Measurements from ENCODE around the gene GNAZ. TPM values are rescaled to one million over a fixed set of nuclear protein-coding genes. Genes with fewer than 3 reads are reported as not detected.

GNAZ gene
- total and polyA plus RNA-seq, 12 donors, result 3.0 to 70.8 (median 9.4) TPM

- 74 to 87% (median 84%) methylated on average over 7 to 9 of the region's 9 CpGs for WGBS, 4 donors
- Histone ChIP-seq H3K4me3 (no peak overlapping the region), H3K27me3 (no peaks in the 10 kb centered on the region), H3K27ac (no peak overlapping the region), H3K4me1 (replicated peaks in 1 of 2) (peaks cover 6 to 10% of the 10 kb centered on the region in 2 donors), H3K9me3 (replicated peaks in 1 of 3) (no peaks in the 10 kb centered on the region), H3K36me3 (replicated peaks in 1 of 2) (no peaks in the 10 kb centered on the region)
- TF ChIP-seq, protein P1, sequence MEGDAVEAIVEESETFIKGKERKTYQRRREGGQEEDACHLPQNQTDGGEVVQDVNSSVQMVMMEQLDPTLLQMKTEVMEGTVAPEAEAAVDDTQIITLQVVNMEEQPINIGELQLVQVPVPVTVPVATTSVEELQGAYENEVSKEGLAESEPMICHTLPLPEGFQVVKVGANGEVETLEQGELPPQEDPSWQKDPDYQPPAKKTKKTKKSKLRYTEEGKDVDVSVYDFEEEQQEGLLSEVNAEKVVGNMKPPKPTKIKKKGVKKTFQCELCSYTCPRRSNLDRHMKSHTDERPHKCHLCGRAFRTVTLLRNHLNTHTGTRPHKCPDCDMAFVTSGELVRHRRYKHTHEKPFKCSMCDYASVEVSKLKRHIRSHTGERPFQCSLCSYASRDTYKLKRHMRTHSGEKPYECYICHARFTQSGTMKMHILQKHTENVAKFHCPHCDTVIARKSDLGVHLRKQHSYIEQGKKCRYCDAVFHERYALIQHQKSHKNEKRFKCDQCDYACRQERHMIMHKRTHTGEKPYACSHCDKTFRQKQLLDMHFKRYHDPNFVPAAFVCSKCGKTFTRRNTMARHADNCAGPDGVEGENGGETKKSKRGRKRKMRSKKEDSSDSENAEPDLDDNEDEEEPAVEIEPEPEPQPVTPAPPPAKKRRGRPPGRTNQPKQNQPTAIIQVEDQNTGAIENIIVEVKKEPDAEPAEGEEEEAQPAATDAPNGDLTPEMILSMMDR (IDR thresholded peaks at IDR 0.05), result no peak
- no peak for TF ChIP-seq POLR2A (IDR thresholded peaks at IDR 0.05)
- intact Hi-C loops (cut with DNase I), result no loop called here
- no peak for DNase-seq
Measured at GRCh38 chr22:23121424-23121823, 51.1 kb downstream of the GNAZ start.

GRCh38 chr22:23122216-23122957 lies 52.1 kb downstream of the GNAZ start:
- H3K4me3 ChIP-seq, result no peak overlapping the region
- H3K36me3 ChIP-seq (replicated peaks in 1 of 2), result no peaks in the 10 kb centered on the region
- H3K27ac ChIP-seq, result no peak overlapping the region
- no peaks in the 10 kb centered on the region for H3K27me3 ChIP-seq
- no peaks in the 10 kb centered on the region for H3K9me3 ChIP-seq (replicated peaks in 1 of 3)
- no peak for TF ChIP-seq POLR2A (IDR thresholded peaks at IDR 0.05)
- TF ChIP-seq, protein P1 (IDR thresholded peaks at IDR 0.05), result no peak
- peaks cover 6 to 10% of the 10 kb centered on the region in 2 donors for H3K4me1 ChIP-seq (replicated peaks in 1 of 2)
- no peak for DNase-seq
- intact Hi-C loops (cut with DNase I), result no loop called here
- WGBS, 4 donors, result 78 to 90% (median 87%) methylated on average over 10 to 13 of the region's 13 CpGs

DNA sequence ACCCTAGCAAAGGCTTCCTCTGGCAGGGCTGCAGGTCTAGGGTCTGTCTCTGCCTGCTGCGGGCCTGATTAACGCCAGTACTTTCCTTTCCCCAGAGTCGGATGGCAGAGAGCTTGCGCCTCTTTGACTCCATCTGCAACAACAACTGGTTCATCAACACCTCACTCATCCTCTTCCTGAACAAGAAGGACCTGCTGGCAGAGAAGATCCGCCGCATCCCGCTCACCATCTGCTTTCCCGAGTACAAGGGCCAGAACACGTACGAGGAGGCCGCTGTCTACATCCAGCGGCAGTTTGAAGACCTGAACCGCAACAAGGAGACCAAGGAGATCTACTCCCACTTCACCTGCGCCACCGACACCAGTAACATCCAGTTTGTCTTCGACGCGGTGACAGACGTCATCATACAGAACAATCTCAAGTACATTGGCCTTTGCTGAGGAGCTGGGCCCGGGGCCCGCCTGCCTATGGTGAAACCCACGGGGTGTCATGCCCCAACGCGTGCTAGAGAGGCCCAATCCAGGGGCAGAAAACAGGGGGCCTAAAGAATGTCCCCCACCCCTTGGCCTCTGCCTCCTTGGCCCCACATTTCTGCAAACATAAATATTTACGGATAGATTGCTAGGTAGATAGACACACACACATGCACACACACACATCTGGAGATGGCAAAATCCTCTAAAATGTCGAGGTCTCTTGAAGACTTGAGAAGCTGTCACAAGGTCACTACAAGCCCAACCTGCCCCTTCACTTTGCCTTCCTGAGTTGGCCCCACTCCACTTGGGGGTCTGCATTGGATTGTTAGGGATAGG lies 52.9 kb downstream of the GNAZ start:
- Histone ChIP-seq H3K4me3 (no peak overlapping the region), H3K4me1 (replicated peaks in 1 of 2) (peaks cover 8 to 10% of the 10 kb centered on the region in 2 donors), H3K9me3 (replicated peaks in 1 of 3) (no peaks in the 10 kb centered on the region), H3K27me3 (no peaks in the 10 kb centered on the region), H3K36me3 (replicated peaks in 1 of 2) (no peaks in the 10 kb centered on the region), H3K27ac (no peak overlapping the region)
- intact Hi-C loops (cut with DNase I), result no loop called here
- TF ChIP-seq, protein P1 (IDR thresholded peaks at IDR 0.05), result no peak
- TF ChIP-seq POLR2A (IDR thresholded peaks at IDR 0.05), result no peak
- 94 to 97% (median 95%) methylated on average over 25 to 26 of the region's 26 CpGs for WGBS, 4 donors
- no peak for DNase-seq

DNA sequence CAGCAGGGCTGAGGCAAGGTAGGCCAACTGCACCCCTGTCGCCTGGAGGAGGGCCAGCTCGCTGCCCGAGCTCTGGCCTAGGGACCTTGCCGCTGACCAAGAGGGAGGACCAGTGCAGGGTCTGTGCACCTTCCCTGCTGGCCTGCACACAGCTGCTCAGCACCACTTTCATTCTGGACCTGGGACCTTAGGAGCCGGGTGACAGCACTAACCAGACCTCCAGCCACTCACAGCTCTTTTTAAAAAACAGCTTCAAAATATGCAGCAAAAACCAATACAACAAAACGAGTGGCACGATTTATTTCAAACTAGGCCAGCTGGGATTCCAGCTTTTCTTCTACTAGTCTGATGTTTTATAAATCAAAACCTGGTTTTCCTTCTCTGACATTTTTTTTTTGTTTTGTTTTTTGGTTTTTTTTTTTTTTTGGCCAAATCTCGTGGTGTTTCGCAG lies 53.5 kb downstream of the GNAZ start:
- Histone ChIP-seq H3K27ac (no peak overlapping the region), H3K36me3 (replicated peaks in 1 of 2) (no peaks in the 10 kb centered on the region), H3K27me3 (no peaks in the 10 kb centered on the region), H3K4me1 (replicated peaks in 1 of 2) (peaks cover 10 to 11% of the 10 kb centered on the region in 2 donors), H3K4me3 (no peak overlapping the region), H3K9me3 (replicated peaks in 1 of 3) (no peaks in the 10 kb centered on the region)
- 77 to 92% (median 82%) methylated on average over 7 to 9 of the region's 9 CpGs for WGBS, 4 donors
- intact Hi-C loops (cut with DNase I), result no loop called here
- TF ChIP-seq, protein P1 (IDR thresholded peaks at IDR 0.05), result no peak
- no peak for TF ChIP-seq POLR2A (IDR thresholded peaks at IDR 0.05)
- DNase-seq, result no peak
